CD4-positive, alpha-beta T cell treated with Interleukin-4 for 1 hour (primary cell): ENCODE measurements around the gene RBM17.
A peak's percentile ranks its signal among the peaks of the same experiment; 100 is the strongest.
"Not testable (repeated sequence)": the region's sequence is repeated elsewhere in the genome, so short reads cannot be mapped to it uniquely, and the experiment has no call there.

Experiments used
- DNase-seq, 2 donors: peaks; one replicate each; pipeline ENCODE4 v3.0.0-alpha.2; 2020 to 2022

Gene RBM17

GRCh38 chr10:6163364-6164270 is 74.8 kb downstream of the RBM17 start:
- DNase-seq: peak; percentile 91 to 92

- peak in 1 of 2 donors; percentile 22 for DNase-seq
Measured at GRCh38 chr10:6164271-6165095, 75.6 kb downstream of the RBM17 start.

GRCh38 chr10:6165221-6165725 is 76.4 kb downstream of the RBM17 start:
- no peak for DNase-seq

- not testable (repeated sequence) for DNase-seq
Measured at GRCh38 chr10:6165933-6166332, 77.1 kb downstream of the RBM17 start.
